GM19324 (cell line): ENCODE measurements around the gene PCAT7.
"Not testable (repeated sequence)": the region's sequence is repeated elsewhere in the genome, so short reads cannot be mapped to it uniquely, and the experiment has no call there.

Experiments
- ATAC-seq: cut with Tn5 transposase; IDR thresholded peaks from one replicate; pipeline ENCODE4 v1.9.1; 2021; ENCODE audit warnings: mild to moderate bottlenecking, moderate library complexity; ENCODE audit not compliant: unreplicated experiment, low FRiP score

The PCAT7 gene

DNA sequence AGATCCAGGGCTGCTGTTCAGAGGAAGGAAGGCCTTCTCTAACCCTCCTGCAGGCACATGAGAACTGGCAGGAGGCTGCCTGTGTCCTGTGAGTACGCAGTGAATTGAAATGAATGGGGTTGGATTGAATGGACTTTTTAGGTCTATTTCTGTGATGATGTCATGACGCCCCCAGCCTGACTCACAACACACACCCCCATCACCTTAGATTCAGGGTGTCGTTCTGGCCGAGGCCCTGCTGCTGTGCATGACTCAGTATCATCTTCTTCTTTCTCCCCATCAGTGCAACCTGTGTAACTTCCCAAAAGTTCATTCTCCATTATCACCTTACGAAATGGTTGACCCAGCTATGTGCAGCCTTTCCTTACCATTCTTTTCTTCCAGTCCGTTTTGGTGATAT lies 5.4 kb downstream of the PCAT7 start:
- ATAC-seq: no peak

DNA sequence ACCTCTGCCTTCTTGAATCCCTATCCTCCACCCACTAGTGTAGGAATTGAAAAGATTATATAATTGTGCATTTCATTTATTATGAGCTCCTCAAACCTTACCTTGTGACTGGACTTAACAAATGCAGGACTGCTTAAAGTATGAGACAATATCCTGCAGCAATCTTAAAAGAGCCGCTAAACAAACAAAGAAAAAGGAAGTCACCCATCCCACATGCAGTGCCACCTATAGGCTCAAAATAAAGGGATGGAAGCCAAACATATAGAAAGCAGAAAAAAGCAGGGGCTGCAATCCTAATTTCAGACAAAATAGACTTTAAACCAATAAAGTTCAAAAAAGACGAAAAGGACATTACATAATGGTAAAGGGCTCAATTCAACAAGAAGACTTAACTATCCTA lies 8.7 kb downstream of the PCAT7 start:
- no peak for ATAC-seq

DNA sequence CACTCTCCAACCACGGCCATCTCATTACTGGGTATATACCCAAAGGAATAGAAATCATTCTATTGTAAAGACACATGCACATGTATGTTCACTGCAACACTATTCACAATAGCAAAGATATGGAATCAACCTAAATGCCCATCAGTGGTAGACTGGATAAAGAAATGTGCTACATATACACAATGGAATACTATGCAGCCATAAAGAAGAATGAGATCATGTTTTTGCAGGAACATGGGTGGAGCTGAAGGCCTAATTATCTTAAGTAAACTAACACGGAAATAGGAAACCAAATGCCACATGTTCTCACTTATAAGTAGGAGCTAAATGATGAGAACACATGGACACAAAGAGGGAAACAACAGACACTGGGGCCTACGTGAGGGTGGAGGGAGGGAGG lies 9.4 kb downstream of the PCAT7 start:
- ATAC-seq: not testable (repeated sequence)

DNA sequence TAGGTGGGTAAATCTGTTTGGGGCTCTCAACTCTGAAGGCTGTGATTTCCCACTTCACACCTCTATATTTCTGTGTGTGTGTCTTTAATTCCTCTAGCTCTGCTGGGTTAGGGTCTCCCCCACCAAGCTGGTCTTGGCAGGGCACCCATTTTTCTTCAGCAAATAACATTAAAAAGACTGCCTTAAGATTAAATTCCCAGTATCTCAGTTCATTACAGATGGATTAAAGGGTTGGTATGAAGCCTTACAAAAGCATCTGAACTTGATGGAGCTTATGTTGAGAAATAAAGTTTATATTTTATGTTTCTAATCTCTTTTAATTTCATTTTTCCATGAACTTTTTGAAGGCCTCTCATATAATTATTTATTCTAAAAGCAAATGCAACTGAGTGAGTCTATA lies 11.7 kb downstream of the PCAT7 start:
- ATAC-seq: no peak

DNA sequence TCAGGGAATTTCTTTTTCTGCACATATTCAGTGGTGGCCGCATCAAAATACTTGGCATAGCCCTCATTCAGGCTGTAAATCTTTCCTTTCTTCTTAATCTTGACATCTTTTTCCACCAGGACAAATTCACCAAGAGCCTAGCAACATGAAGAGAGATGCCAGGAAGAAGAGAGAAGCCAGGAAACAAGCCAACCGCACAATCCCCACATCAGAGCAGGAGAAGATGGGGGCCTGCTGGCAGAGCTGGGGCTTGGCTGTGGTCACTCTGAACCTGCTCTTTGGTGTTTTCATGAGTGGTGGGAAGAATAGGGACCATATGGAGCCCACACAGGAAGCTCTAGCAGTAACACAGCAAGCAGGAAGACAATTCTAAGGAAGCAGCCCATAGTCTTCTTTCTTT lies 12.4 kb downstream of the PCAT7 start:
- no peak for ATAC-seq

DNA sequence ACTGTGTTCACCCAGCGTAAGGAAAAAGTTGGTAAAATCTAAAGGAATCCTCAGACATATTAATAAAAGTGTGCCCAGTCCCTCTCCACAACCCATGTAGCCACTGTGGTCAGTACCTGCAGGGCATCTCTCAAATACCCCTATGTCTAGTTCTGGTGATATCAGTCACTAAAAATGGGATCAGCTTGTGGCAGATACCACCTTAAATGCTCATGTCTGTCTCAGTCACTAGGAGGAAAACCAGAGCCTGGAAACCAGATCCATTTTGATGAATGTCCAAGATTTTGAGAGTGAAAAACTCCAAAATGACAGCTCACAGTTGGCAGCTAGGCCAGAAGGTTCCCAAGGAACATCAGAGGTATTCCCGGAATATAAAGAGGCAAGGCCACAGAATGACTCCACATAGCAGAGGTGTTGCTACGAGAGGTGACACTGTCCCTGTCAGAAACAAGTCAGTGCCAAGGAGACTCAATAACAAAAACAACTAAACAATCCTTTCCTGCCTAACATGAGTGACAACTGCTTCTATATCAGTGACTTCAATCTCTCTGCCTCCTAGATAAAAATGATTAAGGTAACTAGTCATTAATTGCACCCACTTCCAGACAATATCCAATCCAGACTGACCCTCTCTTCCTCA lies 13.5 kb downstream of the PCAT7 start:
- ATAC-seq: no peak

DNA sequence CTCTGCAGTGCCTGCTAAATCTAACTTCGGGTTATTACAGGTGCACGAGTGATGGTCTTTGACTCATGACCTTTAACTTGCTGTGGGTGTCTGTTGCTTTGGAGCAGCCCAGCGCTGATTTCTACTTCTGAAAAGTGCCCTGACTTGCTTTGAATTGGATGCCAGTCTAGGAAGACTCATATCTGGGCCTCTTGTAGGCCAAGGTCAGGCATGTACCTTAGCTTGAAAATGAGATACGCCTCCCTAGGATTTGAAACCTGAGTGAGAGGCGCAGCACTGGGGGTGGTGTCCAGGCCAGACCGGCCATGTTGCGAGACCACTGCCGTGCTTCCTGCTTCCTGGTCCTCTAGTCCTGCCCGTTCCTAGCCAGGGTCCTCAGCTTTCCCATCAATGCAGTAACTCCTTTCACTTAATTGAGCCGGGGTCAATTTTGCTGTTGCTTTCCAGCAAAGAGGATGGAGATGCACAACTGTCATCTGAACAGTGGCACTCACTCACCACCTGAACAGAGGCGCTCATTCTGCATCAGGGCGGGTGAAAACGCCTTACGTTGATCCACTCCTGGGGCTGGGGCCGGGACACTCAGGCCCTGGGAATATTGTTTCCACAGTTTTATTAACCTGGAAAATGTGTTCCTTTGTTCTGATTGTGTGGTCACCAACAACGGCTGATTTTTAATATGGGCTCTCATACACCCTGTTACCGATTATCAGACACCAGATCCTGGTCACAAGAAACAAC lies 14.3 kb downstream of the PCAT7 start:
- no peak for ATAC-seq

DNA sequence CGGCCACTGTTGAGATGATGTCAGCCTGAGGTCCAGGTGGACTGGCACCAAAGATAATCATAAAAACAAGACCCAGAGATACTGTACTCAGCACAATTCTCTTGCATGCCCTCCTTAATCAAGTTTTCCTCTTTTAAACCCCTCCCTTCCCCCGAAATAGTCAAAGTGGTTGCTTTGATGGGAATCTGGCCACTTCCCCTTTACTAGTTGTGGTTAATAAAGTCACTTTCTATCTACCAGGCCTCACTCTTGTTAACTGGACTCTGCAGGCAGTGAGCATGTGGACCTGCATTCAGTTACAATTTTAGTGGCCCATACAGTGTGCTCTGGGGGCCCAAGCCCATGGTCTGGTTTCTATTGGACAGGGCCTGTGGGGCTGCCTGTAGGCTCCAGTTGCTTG lies 21.2 kb downstream of the PCAT7 start:
- no peak for ATAC-seq

DNA sequence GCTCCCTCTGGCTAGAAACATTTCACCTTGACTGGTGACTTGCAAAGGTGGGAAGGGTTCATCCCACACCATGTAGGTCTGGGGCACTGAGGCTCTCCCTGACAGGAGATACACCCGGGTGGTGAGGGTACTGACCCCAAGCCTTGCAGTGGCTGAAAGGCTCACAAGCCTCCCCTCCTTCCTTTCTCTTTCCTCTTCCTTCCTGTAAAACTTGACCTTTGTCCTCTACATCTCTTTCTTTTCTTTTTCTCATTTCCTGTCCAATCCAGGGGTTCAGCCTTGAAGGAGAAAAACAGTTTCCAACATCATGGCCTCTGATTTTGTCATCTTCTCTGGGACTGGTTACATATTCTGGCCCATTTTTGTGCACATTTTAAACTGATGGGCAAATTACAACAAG lies 22.2 kb downstream of the PCAT7 start:
- ATAC-seq: no peak

DNA sequence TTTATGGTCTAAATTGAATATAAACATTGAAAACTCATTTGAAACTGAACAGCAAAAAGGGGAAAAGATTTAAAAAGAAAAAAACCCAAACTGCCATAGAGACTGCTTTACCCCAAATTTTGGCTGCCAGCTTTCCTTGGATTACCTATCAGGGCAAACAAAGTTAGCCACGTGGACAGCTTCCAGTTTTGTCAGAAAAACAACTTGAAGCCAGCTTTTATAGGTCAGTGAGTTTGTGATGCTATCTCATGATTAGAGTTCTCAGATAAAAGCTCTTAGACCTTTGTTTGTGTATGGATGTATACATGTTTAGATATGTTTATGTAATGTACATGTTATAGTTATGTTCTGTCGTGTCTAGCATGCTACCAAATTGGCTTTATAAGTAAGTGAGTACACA lies 22.7 kb downstream of the PCAT7 start:
- no peak for ATAC-seq

DNA sequence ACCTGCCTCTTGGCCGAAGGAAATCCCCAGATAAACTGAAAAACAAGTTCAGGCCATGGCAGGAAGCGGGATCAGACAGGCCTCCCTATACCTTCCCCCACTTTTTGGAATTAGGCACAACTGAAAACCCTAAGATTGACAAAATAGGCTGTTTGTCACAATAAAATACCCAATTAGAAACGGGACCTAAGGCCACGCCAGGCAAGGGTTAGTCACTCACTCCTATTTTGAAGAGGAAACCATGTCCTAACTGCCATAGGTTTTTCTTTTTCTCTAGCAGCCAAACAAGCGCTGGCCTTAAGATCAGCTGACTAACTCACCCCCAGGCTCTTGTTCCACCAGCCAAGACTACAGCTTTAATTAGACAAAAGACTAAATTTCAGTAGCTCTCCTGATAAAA lies 26.8 kb downstream of the PCAT7 start:
- no peak for ATAC-seq

DNA sequence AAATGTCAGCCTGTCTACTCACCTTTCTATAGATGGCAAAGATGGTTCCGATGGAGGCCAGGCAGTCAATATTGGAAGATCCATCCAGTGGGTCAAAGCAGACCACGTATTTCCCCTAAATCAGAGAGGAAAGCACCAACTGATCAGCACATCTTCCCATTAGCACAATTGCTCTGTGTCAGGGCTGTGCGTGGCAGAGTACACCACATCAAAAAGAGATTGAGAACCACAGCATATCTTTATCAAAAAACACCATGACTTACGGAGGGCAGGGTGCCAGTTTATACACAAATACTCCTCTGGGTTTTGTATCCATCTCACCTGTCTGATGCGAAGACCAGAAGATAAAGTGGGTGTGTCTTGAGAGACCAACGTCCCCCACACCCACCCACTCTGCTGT lies 29.7 kb downstream of the PCAT7 start:
- no peak for ATAC-seq

DNA sequence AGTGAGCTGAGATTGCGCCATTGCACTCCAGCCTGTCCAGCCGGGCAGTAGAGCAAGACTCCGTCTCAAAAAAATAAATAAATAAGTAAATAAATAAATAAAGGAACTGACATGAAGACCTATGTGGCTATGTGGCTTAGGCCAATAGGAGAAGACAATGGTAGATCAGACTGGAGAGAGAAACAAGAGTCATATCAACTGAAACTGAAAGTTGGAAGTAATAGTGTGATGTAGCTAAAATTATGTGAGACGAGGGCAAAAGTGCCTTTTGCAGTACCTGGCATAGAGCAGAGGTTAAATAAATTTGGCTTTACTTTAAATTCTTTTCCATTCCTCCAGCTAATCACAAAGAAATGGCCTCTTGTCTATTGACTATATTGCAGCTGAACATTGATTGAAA lies 31.4 kb downstream of the PCAT7 start:
- ATAC-seq: no peak

DNA sequence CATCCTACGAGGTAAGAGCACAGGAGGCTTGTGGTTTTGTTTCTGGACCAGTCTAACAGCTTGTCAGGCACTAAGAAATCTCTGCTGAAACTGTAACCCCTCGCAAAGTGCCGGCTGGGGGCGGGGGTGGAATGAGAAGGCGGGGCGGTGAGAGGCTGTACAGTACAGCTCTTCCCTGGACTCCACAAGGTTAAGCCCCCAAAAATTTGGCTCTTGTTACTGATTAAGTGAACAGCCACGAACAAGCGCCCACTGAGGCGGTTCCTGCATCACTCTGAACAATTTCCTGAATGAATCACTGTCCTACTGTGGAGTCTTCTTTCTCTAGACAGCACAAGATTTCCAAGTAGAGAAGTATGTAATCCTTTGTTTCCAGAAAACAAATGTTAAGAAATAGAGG lies 31.9 kb downstream of the PCAT7 start:
- no peak for ATAC-seq

DNA sequence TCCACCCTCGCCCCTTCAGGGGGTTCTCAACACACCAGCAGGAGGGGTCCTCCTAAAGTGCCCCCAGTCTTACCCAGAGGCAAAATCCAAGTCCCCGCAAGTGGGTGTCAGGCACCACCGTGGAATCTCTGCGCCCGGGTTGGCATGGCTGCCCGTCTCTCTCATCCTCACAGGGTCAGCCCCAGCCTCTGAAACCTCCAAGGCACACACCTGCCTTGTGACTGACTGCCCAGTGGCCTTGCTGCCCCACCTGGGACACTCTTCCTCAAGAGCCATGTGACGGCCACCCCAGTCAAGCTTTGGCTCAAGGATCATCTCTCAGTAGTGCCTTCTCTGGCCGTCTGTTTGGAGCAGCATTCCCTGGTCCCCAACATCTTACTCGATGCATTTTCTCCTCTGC lies 33.8 kb downstream of the PCAT7 start:
- ATAC-seq: no peak

DNA sequence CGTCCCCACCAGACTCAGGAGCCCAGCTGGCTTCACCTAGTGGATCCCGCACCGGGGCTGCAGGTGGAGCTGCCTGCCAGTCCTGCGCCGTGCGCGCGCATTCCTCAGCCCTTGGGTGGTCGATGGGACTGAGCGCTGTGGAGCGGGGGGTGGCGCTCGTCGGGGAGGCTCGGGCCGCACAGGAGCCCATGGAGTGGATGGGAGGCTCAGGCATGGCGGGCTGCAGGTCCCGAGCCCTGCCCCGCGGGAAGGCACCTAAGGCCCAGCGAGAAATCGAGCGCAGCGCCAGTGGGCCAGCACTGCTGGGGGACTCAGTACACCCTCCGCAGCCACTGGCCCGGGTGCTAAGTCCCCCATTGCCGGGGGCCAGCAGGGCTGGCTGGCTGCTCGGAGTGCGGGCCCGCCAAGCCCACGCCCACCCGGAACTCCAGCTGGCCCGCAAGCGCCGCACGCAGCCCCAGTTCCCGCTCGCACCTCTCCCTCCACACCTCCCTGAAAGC lies 36.2 kb downstream of the PCAT7 start:
- not testable (repeated sequence) for ATAC-seq

DNA sequence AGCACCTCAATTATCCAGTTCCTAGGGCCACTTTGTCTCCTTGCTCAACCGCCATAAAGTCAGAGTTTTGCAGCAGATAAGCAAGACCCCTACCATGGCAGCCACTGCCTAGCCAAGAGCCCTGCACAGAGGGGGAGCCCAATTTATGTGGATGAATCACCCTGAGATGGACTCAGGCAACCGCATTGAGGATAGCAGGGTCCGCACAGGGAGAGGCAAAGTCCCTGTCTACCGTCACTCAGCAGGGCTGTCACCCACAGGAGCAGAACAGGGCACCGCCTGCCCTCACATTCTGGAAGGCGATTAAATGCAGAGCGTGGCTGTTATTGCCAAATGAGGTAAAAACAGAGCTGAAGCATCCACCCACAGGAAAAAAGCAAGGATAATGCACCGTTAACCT lies 37.0 kb downstream of the PCAT7 start:
- no peak for ATAC-seq

DNA sequence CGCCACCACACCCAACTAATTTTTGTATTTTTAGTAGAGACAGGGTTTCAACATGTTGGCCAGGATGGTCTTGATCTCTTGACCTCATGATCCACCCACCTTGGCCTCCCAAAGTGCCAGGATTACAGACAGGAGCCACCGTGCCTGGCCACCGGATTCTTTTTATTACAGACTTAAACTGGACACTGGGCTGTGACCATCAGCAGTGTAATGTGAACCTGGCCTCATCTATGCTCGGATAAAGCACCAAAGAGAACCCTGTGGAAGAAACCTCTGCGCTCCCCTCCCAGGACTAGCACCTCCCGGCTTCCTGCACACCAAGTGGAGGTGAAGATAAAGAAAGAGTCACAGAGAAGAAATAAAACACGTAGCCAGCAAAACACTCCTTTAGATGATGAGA lies 37.8 kb downstream of the PCAT7 start:
- ATAC-seq: not testable (repeated sequence)

DNA sequence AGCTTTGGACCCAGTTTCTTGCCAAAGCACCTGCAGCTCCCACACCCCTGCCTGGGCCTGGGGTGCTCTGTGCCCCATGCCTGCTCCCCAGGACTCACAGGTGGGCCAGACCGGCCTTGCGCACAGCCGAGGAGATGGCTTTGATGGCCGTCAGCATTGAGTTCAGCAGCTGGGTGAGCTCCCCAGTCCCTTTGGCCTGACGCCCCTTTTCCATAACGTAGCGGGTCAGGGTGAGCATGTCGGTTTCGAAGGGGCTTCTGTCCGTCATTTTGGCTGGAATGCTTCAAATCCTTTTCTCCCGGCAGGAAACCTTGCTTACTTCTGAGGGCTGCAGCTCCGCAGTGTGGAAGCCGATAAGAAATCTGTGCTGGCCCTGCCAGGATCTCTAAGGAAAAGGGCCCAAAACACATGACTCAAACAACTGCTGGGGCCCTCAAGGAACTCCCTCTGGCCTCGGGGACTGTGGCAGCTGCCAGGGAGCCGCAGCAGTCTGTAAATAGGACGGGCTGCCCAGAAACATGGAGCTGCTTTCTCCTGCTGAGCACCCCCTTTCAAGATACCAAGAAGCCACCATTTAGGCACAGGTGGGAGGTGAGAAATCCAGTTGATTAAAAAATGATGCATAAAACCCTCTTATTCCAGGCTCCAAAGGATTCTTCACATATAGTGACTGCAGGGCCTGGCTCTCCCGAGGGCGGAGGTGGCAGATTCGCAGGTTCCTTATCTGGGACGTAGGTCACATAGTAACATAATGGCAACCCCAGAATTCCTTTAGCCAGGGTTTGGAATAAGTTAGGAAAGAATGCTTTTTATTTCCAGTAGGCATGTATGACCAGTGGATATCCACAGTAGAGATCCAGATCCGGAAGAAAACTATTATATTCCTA lies 38.8 kb downstream of the PCAT7 start, which contains the start of gene FBP2:
TSS of gene FBP2 (minus strand) at position 366 of the 887 bp plus-strand sequence. CDS start at position 268, 98 bp downstream.
- ATAC-seq: no peak

DNA sequence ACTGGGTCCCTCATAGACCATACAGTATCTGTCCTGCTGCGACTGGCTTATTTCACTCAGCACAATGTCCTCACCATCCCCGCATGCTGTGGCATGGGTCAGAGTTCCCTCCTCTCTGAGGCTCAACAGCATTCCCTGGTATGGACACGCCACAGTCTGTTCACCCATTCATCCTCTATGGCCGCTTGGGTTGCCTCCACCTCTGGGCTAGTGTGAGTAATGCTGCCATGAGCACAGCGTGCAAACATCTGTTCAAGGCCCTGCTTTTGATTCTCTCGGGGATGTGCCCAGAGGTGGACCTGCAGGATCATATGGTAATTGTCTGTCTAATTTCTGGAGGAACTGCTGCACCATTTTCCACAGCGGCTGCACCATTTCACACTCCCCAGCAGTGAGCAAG lies 44.2 kb downstream of the PCAT7 start:
- ATAC-seq: no peak

DNA sequence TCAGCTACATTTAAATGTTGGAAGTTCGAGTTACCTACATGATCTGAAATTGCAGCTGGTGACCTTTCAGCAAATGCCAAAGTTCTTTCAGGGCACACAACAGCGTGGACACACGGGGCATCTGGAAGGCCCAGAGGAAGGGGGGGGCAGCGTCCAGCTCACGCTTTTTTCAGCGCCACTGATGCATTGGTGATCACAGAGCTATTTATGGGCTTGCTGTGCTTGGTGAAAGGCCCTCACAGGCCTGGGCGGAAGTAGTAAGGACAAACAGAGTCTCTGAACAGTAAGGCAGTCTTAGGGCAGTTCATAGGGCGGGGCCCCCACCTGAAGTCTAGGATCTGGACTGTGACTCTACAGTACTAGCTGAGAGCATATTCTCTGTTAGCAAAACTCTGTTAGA lies 45.4 kb downstream of the PCAT7 start:
- no peak for ATAC-seq
